ENCODE results near the gene RAPGEF4. TPM values are rescaled to one million over a fixed set of nuclear protein-coding genes. Genes with fewer than 3 reads are reported as not detected.

The RAPGEF4 gene
- total and polyA plus RNA-seq, 3 experiments from 2014 or later: not detected

- no peak for DNase-seq
- POLR2A ChIA-PET: no interaction called here
- Mint-ChIP-seq H3K36me3 (no peaks in the 10 kb centered on the region), H3K9me3 (peaks cover 0 to 8% (median 0%) of the 10 kb centered on the region in 5 donors), H3K4me1 (no peaks in the 10 kb centered on the region), H3K27me3 (peaks cover 9 to 37% of the 10 kb centered on the region in 2 donors), H3K27ac (no peak overlapping the region), H3K4me3 (no peak overlapping the region)
- Histone ChIP-seq H3K27ac (ENCODE audit: low read depth, low read length) (no peak overlapping the region), H3K4me1 (ENCODE audit: insufficient read depth, low read length) (no peaks in the 10 kb centered on the region), H3K27me3 (ENCODE audit: insufficient read depth, low read length, poor library complexity, severe bottlenecking) (peaks cover 5% of the 10 kb centered on the region), H3K9me3 (ENCODE audit: low read length) (no peaks in the 10 kb centered on the region), H3K4me3 (ENCODE audit: low read length) (no peak overlapping the region), H3K36me3 (ENCODE audit: insufficient read depth, low read length) (no peaks in the 10 kb centered on the region)
- CTCF ChIA-PET: no interaction called here
These were observed 121.0 kb downstream of the RAPGEF4 start for GRCh38 chr2:172856606-172857005.

- Histone ChIP-seq H3K36me3 (ENCODE audit: insufficient read depth, low read length) (no peaks in the 10 kb centered on the region), H3K4me3 (ENCODE audit: low read length) (no peak overlapping the region), H3K9me3 (ENCODE audit: low read length) (no peaks in the 10 kb centered on the region), H3K4me1 (ENCODE audit: insufficient read depth, low read length) (no peaks in the 10 kb centered on the region), H3K27me3 (ENCODE audit: insufficient read depth, low read length, poor library complexity, severe bottlenecking) (peaks cover 6% of the 10 kb centered on the region), H3K27ac (ENCODE audit: low read depth, low read length) (no peak overlapping the region)
- no peaks in the 10 kb centered on the region for H3K4me1 Mint-ChIP-seq
- H3K36me3 Mint-ChIP-seq: no peaks in the 10 kb centered on the region
- no peak overlapping the region for H3K27ac Mint-ChIP-seq
- H3K27me3 Mint-ChIP-seq: peaks cover 11 to 54% of the 10 kb centered on the region in 2 donors
- DNase-seq: no peak
- H3K9me3 Mint-ChIP-seq: peaks cover 0 to 8% (median 0%) of the 10 kb centered on the region in 5 donors
- CTCF ChIA-PET: no interaction called here
- POLR2A ChIA-PET: no interaction called here
- H3K4me3 Mint-ChIP-seq: no peak overlapping the region
These were observed 122.8 kb downstream of the RAPGEF4 start for GRCh38 chr2:172858473-172858745.

GRCh38 chr2:172859581-172860335 is 124.1 kb downstream of the RAPGEF4 start:
- Histone ChIP-seq H3K4me3 (ENCODE audit: low read length) (no peak overlapping the region), H3K27ac (ENCODE audit: low read depth, low read length) (no peak overlapping the region), H3K36me3 (ENCODE audit: insufficient read depth, low read length) (no peaks in the 10 kb centered on the region), H3K9me3 (ENCODE audit: low read length) (no peaks in the 10 kb centered on the region), H3K27me3 (ENCODE audit: insufficient read depth, low read length, poor library complexity, severe bottlenecking) (peaks cover 6% of the 10 kb centered on the region), H3K4me1 (ENCODE audit: insufficient read depth, low read length) (no peaks in the 10 kb centered on the region)
- Mint-ChIP-seq H3K36me3 (no peaks in the 10 kb centered on the region), H3K27ac (no peak overlapping the region), H3K9me3 (peaks cover 0 to 2% (median 0%) of the 10 kb centered on the region in 5 donors), H3K4me3 (no peak overlapping the region), H3K27me3 (peaks cover 12 to 58% of the 10 kb centered on the region in 2 donors), H3K4me1 (no peaks in the 10 kb centered on the region)
- CTCF ChIA-PET: no interaction called here
- DNase-seq: no peak
- POLR2A ChIA-PET: no interaction called here

GRCh38 chr2:172860336-172860707 is 124.7 kb downstream of the RAPGEF4 start:
- no peak overlapping the region for H3K27ac ChIP-seq (ENCODE audit: low read depth, low read length)
- no peaks in the 10 kb centered on the region for H3K9me3 ChIP-seq (ENCODE audit: low read length)
- no peaks in the 10 kb centered on the region for H3K4me1 Mint-ChIP-seq
- DNase-seq: no peak
- CTCF ChIA-PET: no interaction called here
- peaks cover 6% of the 10 kb centered on the region for H3K27me3 ChIP-seq (ENCODE audit: insufficient read depth, low read length, poor library complexity, severe bottlenecking)
- H3K4me3 ChIP-seq (ENCODE audit: low read length): no peak overlapping the region
- H3K27ac Mint-ChIP-seq: no peak overlapping the region
- H3K36me3 ChIP-seq (ENCODE audit: insufficient read depth, low read length): no peaks in the 10 kb centered on the region
- H3K27me3 Mint-ChIP-seq: peaks cover 14 to 53% of the 10 kb centered on the region in 2 donors
- no peak overlapping the region for H3K4me3 Mint-ChIP-seq
- POLR2A ChIA-PET: no interaction called here
- peaks cover 0 to 4% (median 0%) of the 10 kb centered on the region in 5 donors for H3K9me3 Mint-ChIP-seq
- no peaks in the 10 kb centered on the region for H3K4me1 ChIP-seq (ENCODE audit: insufficient read depth, low read length)
- H3K36me3 Mint-ChIP-seq: no peaks in the 10 kb centered on the region

GRCh38 chr2:172861098-172861497 is 125.5 kb downstream of the RAPGEF4 start:
- ChIA-PET CTCF (no interaction called here), POLR2A (no interaction called here)
- H3K36me3 ChIP-seq (ENCODE audit: insufficient read depth, low read length): no peaks in the 10 kb centered on the region
- H3K27me3 ChIP-seq (ENCODE audit: insufficient read depth, low read length, poor library complexity, severe bottlenecking): peaks cover 6% of the 10 kb centered on the region
- H3K9me3 Mint-ChIP-seq: peaks cover 0 to 2% (median 0%) of the 10 kb centered on the region in 5 donors
- H3K27ac Mint-ChIP-seq: no peak overlapping the region
- no peaks in the 10 kb centered on the region for H3K4me1 Mint-ChIP-seq
- no peaks in the 10 kb centered on the region for H3K36me3 Mint-ChIP-seq
- no peak for DNase-seq
- H3K4me3 ChIP-seq (ENCODE audit: low read length): no peak overlapping the region
- H3K27me3 Mint-ChIP-seq: peaks cover 9 to 47% of the 10 kb centered on the region in 2 donors
- H3K4me1 ChIP-seq (ENCODE audit: insufficient read depth, low read length): no peaks in the 10 kb centered on the region
- no peak overlapping the region for H3K4me3 Mint-ChIP-seq
- H3K27ac ChIP-seq (ENCODE audit: low read depth, low read length): no peak overlapping the region
- no peaks in the 10 kb centered on the region for H3K9me3 ChIP-seq (ENCODE audit: low read length)

- H3K9me3 Mint-ChIP-seq: peaks cover 0 to 2% (median 0%) of the 10 kb centered on the region in 5 donors
- peaks cover 9 to 44% of the 10 kb centered on the region in 2 donors for H3K27me3 Mint-ChIP-seq
- Histone ChIP-seq H3K27me3 (ENCODE audit: insufficient read depth, low read length, poor library complexity, severe bottlenecking) (peaks cover 6% of the 10 kb centered on the region), H3K4me1 (ENCODE audit: insufficient read depth, low read length) (no peaks in the 10 kb centered on the region), H3K36me3 (ENCODE audit: insufficient read depth, low read length) (no peaks in the 10 kb centered on the region), H3K27ac (ENCODE audit: low read depth, low read length) (no peak overlapping the region), H3K9me3 (ENCODE audit: low read length) (no peaks in the 10 kb centered on the region), H3K4me3 (ENCODE audit: low read length) (no peak overlapping the region)
- no peak for DNase-seq
- no peaks in the 10 kb centered on the region for H3K4me1 Mint-ChIP-seq
- no peaks in the 10 kb centered on the region for H3K36me3 Mint-ChIP-seq
- ChIA-PET CTCF (interaction anchor here (1.1 kb wide), 1 partner anchor 36 kb away, joined by 3 read pairs; no protein-coding TSS in a partner anchor), POLR2A (no interaction called here)
- H3K27ac Mint-ChIP-seq: no peak overlapping the region
- H3K4me3 Mint-ChIP-seq: no peak overlapping the region
These were observed 126.2 kb downstream of the RAPGEF4 start for GRCh38 chr2:172861656-172862476.

- Mint-ChIP-seq H3K4me3 (no peak overlapping the region), H3K4me1 (no peaks in the 10 kb centered on the region), H3K36me3 (no peaks in the 10 kb centered on the region), H3K27ac (no peak overlapping the region), H3K27me3 (peaks cover 9 to 35% of the 10 kb centered on the region in 2 donors), H3K9me3 (peaks cover 0 to 2% (median 0%) of the 10 kb centered on the region in 5 donors)
- Histone ChIP-seq H3K36me3 (ENCODE audit: insufficient read depth, low read length) (no peaks in the 10 kb centered on the region), H3K4me3 (ENCODE audit: low read length) (no peak overlapping the region), H3K27me3 (ENCODE audit: insufficient read depth, low read length, poor library complexity, severe bottlenecking) (peaks cover 6% of the 10 kb centered on the region), H3K9me3 (ENCODE audit: low read length) (no peaks in the 10 kb centered on the region), H3K27ac (ENCODE audit: low read depth, low read length) (no peak overlapping the region), H3K4me1 (ENCODE audit: insufficient read depth, low read length) (no peaks in the 10 kb centered on the region)
- no peak for DNase-seq
- ChIA-PET POLR2A (no interaction called here), CTCF (no interaction called here)
These were observed 127.7 kb downstream of the RAPGEF4 start for GRCh38 chr2:172863341-172863740.

- peaks cover 6% of the 10 kb centered on the region for H3K27me3 ChIP-seq (ENCODE audit: insufficient read depth, low read length, poor library complexity, severe bottlenecking)
- H3K4me1 ChIP-seq (ENCODE audit: insufficient read depth, low read length): no peaks in the 10 kb centered on the region
- POLR2A ChIA-PET: no interaction called here
- Mint-ChIP-seq H3K9me3 (peaks cover 0 to 2% (median 0%) of the 10 kb centered on the region in 5 donors), H3K4me3 (no peak overlapping the region), H3K27ac (no peak overlapping the region), H3K4me1 (no peaks in the 10 kb centered on the region), H3K36me3 (no peaks in the 10 kb centered on the region), H3K27me3 (peaks cover 9 to 35% of the 10 kb centered on the region in 2 donors)
- no peak overlapping the region for H3K4me3 ChIP-seq (ENCODE audit: low read length)
- no peak overlapping the region for H3K27ac ChIP-seq (ENCODE audit: low read depth, low read length)
- no peaks in the 10 kb centered on the region for H3K36me3 ChIP-seq (ENCODE audit: insufficient read depth, low read length)
- CTCF ChIA-PET: no interaction called here
- DNase-seq: peak in 1 of 5 donors; percentile 5
- no peaks in the 10 kb centered on the region for H3K9me3 ChIP-seq (ENCODE audit: low read length)
These were observed 128.5 kb downstream of the RAPGEF4 start for GRCh38 chr2:172864182-172864581.
